H9 (cell line): ENCODE data around the gene SLC13A1. TPM values are rescaled to one million over a fixed set of nuclear protein-coding genes. Genes with fewer than 3 reads are reported as not detected.

Source experiments
- DNase-seq: peaks from one replicate; pipeline ENCODE4 v3.0.0-alpha.2; 2017
- H2AFZ ChIP-seq: one replicate; pipeline ENCODE4 v1.6.1; 2013; ENCODE audit warnings: mild to moderate bottlenecking, low read length, control low read depth, moderate library complexity
- H2AK5ac ChIP-seq: 2 replicates; pipeline ENCODE4 v1.6.1; 2013; ENCODE audit warnings: low read length, control low read depth, mixed read lengths; ENCODE audit not compliant: insufficient read length
- H2BK120ac ChIP-seq: one replicate; pipeline ENCODE4 v1.6.1; 2013; ENCODE audit warnings: low read depth, mild to moderate bottlenecking, low read length, control low read depth, inconsistent platforms; ENCODE audit not compliant: poor library complexity, severe bottlenecking
- H2BK12ac ChIP-seq: 2 replicates; pipeline ENCODE4 v1.6.1; 2013; ENCODE audit warnings: low read length, control low read depth, mixed read lengths, low read depth; ENCODE audit not compliant: insufficient read length
- H2BK15ac ChIP-seq: 2 replicates; pipeline ENCODE4 v1.6.1; 2013; ENCODE audit warnings: low read depth, low read length, control low read depth
- H2BK20ac ChIP-seq: one replicate; pipeline ENCODE4 v1.6.1; 2013; ENCODE audit warnings: low read depth, mild to moderate bottlenecking, low read length, control low read depth, inconsistent platforms; ENCODE audit not compliant: poor library complexity, severe bottlenecking
- H2BK5ac ChIP-seq: 2 replicates; pipeline ENCODE4 v1.6.1; 2013; ENCODE audit warnings: low read length, control low read depth, mixed read lengths; ENCODE audit not compliant: insufficient read length
- H3K14ac ChIP-seq: 2 replicates; pipeline ENCODE4 v1.6.1; 2013; ENCODE audit warnings: low read length, control low read depth; ENCODE audit not compliant: insufficient read depth
- H3K18ac ChIP-seq: 2 replicates; pipeline ENCODE4 v1.6.1; 2013; ENCODE audit warnings: low read depth, mild to moderate bottlenecking, mixed read lengths, low read length, control low read depth; ENCODE audit not compliant: insufficient read length
- H3K23ac ChIP-seq: 2 replicates; pipeline ENCODE4 v1.6.1; 2013; ENCODE audit warnings: low read length, control low read depth, mixed read lengths, low read depth; ENCODE audit not compliant: insufficient read length
- H3K23me2 ChIP-seq: 2 replicates; pipeline ENCODE4 v1.6.1; 2013; ENCODE audit warnings: low read depth, mild to moderate bottlenecking, mixed read lengths, low read length, control low read depth; ENCODE audit not compliant: insufficient read length, poor library complexity, severe bottlenecking
- H3K27ac ChIP-seq: 2 replicates; pipeline ENCODE4 v1.5.1; 2013; ENCODE audit warnings: low read length, control low read depth, mixed read lengths, low read depth; ENCODE audit not compliant: insufficient read length
- H3K27me3 ChIP-seq: 2 replicates; pipeline ENCODE4 v1.6.1; 2013; ENCODE audit warnings: low read length, control low read depth, inconsistent platforms; ENCODE audit not compliant: insufficient read depth
- H3K4ac ChIP-seq: 2 replicates; pipeline ENCODE4 v1.6.1; 2013; ENCODE audit warnings: low read depth, mild to moderate bottlenecking, control low read depth, inconsistent platforms, low read length, moderate library complexity
- H3K4me1 ChIP-seq: 2 replicates; pipeline ENCODE4 v1.6.1; 2013; ENCODE audit warnings: low read length, control low read depth, inconsistent platforms; ENCODE audit not compliant: insufficient read depth
- H3K4me2 ChIP-seq: 2 replicates; pipeline ENCODE4 v1.6.1; 2013; ENCODE audit warnings: low read length, control low read depth, mixed read lengths; ENCODE audit not compliant: insufficient read length, insufficient read depth
- H3K56ac ChIP-seq: 2 replicates; pipeline ENCODE4 v1.6.1; 2013; ENCODE audit warnings: low read depth, mild to moderate bottlenecking, mixed read lengths, low read length, control low read depth; ENCODE audit not compliant: insufficient read length
- H3K79me1 ChIP-seq: 2 replicates; pipeline ENCODE4 v1.6.1; 2013; ENCODE audit warnings: low read depth, mild to moderate bottlenecking, moderate library complexity, low read length, control low read depth, inconsistent platforms; ENCODE audit not compliant: insufficient read depth, poor library complexity, severe bottlenecking
- H3K79me2 ChIP-seq: 2 replicates; pipeline ENCODE4 v1.6.1; 2013; ENCODE audit warnings: low read length, control low read depth, inconsistent platforms; ENCODE audit not compliant: insufficient read depth
- H3K9ac ChIP-seq: 2 replicates; pipeline ENCODE4 v1.6.1; 2013; ENCODE audit warnings: low read length, control low read depth, mixed read lengths; ENCODE audit not compliant: insufficient read length; ENCODE audit errors: extremely low read depth
- H3K9me3 ChIP-seq: one replicate; pipeline ENCODE4 v1.6.1; 2013; ENCODE audit warnings: low read depth, low read length, inconsistent platforms; ENCODE audit not compliant: control insufficient read depth
- H3T11ph ChIP-seq: one replicate; pipeline ENCODE4 v1.6.1; 2013; ENCODE audit warnings: mild to moderate bottlenecking, low read length, control low read depth, inconsistent platforms
- H4K20me1 ChIP-seq: one replicate; pipeline ENCODE4 v1.6.1; 2013; ENCODE audit not compliant: control insufficient read depth, insufficient read length, insufficient read depth
- H4K5ac ChIP-seq: 2 replicates; pipeline ENCODE4 v1.6.1; 2013; ENCODE audit warnings: low read depth, mild to moderate bottlenecking, mixed read lengths, low read length, control low read depth; ENCODE audit not compliant: insufficient read length
- H4K8ac ChIP-seq: replicated peaks from 2 replicates; pipeline ENCODE4 v1.6.1; 2013; ENCODE audit warnings: low read length, control low read depth, mixed read lengths, low read depth; ENCODE audit not compliant: insufficient read length
- H4K91ac ChIP-seq: 2 replicates; pipeline ENCODE4 v1.6.1; 2013; ENCODE audit warnings: low read depth, mild to moderate bottlenecking, moderate library complexity, mixed read lengths, low read length, control low read depth; ENCODE audit not compliant: insufficient read length
- H3K27ac Mint-ChIP-seq, 3 experiments: 2 replicates in 2 of 3; 3 replicates in 1 of 3; pipeline ENCODE4 v1.8.0; 2020 to 2021; ENCODE audit warnings: mixed read lengths in 3 of 3, mild to moderate bottlenecking in 1 of 3, moderate library complexity in 1 of 3
- H3K27me3 Mint-ChIP-seq: 2 replicates; pipeline ENCODE4 v1.8.0; 2021; ENCODE audit warnings: low read depth, mild to moderate bottlenecking, moderate library complexity, mixed read lengths
- H3K36me3 Mint-ChIP-seq, 3 experiments: 2 replicates in 2 of 3; 3 replicates in 1 of 3; pipeline ENCODE4 v1.8.0; 2020 to 2021; ENCODE audit warnings: low read depth in 3 of 3, mixed read lengths in 3 of 3; ENCODE audit not compliant: insufficient read depth in 1 of 3
- H3K4me1 Mint-ChIP-seq, 2 experiments: 2 replicates each; pipeline ENCODE4 v1.8.0; 2020; ENCODE audit warnings: mixed read lengths in 2 of 2
- H3K4me3 Mint-ChIP-seq, 2 experiments: 2 replicates in 1 of 2; 3 replicates in 1 of 2; pipeline ENCODE4 v1.8.0; 2020 to 2021; ENCODE audit warnings: mild to moderate bottlenecking in 2 of 2, mixed read lengths in 2 of 2, moderate library complexity in 1 of 2
- H3K9me3 Mint-ChIP-seq, 2 experiments: 2 replicates in 1 of 2; 3 replicates in 1 of 2; pipeline ENCODE4 v1.8.0; 2020; ENCODE audit warnings: mild to moderate bottlenecking in 2 of 2, mixed read lengths in 2 of 2, moderate library complexity in 1 of 2
- CTCF ChIP-seq: fragments of 200-600 bp; sonication (generic); conservative IDR thresholded peaks from 3 replicates; pipeline ENCODE4 v1.8.0; 2021; ENCODE audit warnings: antibody characterized with exemption, mild to moderate bottlenecking
- WGBS: extraction: QIAGEN DNeasy Blood & Tissue Kit; methylation state at CpG from one replicate; pipeline ENCODE4 v1.1.7; 2013; ENCODE audit warnings: missing lambda C conversion rate, low lambda C conversion rate, mixed read lengths; ENCODE audit not compliant: insufficient read length; ENCODE audit errors: extremely low coverage; 5-methylcytosine and 5-hydroxymethylcytosine counted together
- total RNA-seq: library from RNA; stranded (reverse); gene quantifications from 2 replicates; pipeline ENCODE4 v1.2.1, GENCODE V29; 2021

Gene SLC13A1
- total RNA-seq, 1 experiment from 2014 or later = not detected

GRCh38 chr7:123148813-123149212 lies 51.0 kb downstream of the SLC13A1 start:
- Mint-ChIP-seq H3K36me3 (no peaks in the 10 kb centered on the region), H3K4me3 (no peak overlapping the region), H3K4me1 (no peaks in the 10 kb centered on the region), H3K27ac (no peak overlapping the region), H3K9me3 (no peaks in the 10 kb centered on the region), H3K27me3 (no peaks in the 10 kb centered on the region)
- Histone ChIP-seq H3K9ac (no peak overlapping the region), H2BK20ac (no peak overlapping the region), H4K8ac (no peak overlapping the region), H3K18ac (no peak overlapping the region), H3K4me1 (no peaks in the 10 kb centered on the region), H3K27me3 (no peaks in the 10 kb centered on the region), H4K20me1 (no peaks in the 10 kb centered on the region), H2BK12ac (no peak overlapping the region), H3K27ac (no peak overlapping the region), H3K23me2 (no peaks in the 10 kb centered on the region), H3T11ph (no peak overlapping the region), H3K79me1 (no peaks in the 10 kb centered on the region), H2BK15ac (no peak overlapping the region), H4K5ac (no peak overlapping the region), H3K79me2 (no peaks in the 10 kb centered on the region), H2AK5ac (no peak overlapping the region), H4K91ac (no peak overlapping the region), H2BK120ac (no peak overlapping the region), H3K14ac (no peak overlapping the region), H3K23ac (no peak overlapping the region), H2AFZ (no peak overlapping the region), H3K56ac (no peak overlapping the region), H2BK5ac (no peak overlapping the region), H3K9me3 (no peaks in the 10 kb centered on the region), H3K4ac (no peak overlapping the region), H3K4me2 (no peak overlapping the region)
- TF ChIP-seq CTCF = no peak; the same call in 2 of the 3 replicates
- DNase-seq = no peak
- no CpG with 5 or more reads among the region's 1 CpG for WGBS
